ENCODE data around the gene AGAP2. TPM values are rescaled to one million over a fixed set of nuclear protein-coding genes. Genes with fewer than 3 reads are reported as not detected.
"Not testable (repeated sequence)": the region's sequence is repeated elsewhere in the genome, so short reads cannot be mapped to it uniquely, and the experiment has no call there.

Gene AGAP2
- total RNA-seq, 1 experiment from 2014 or later, result 0.57 TPM

- Mint-ChIP-seq H3K4me3 (ENCODE audit: low read depth, unreplicated experiment) (no peak overlapping the region), H3K9me3 (ENCODE audit: low read depth, unreplicated experiment) (no peaks in the 10 kb centered on the region), H3K27ac (ENCODE audit: unreplicated experiment) (no peak overlapping the region), H3K27me3 (ENCODE audit: unreplicated experiment) (peaks cover 77% of the 10 kb centered on the region), H3K4me1 (ENCODE audit: low read depth, unreplicated experiment) (no peaks in the 10 kb centered on the region), H3K36me3 (ENCODE audit: insufficient read depth, unreplicated experiment) (no peaks in the 10 kb centered on the region)
- TF ChIP-seq CTCF (IDR thresholded peaks at IDR 0.05; ENCODE audit: unreplicated experiment), result no peak
- no TSS peak for BruUV-seq (replicated peaks)
- intact Hi-C loops (cut with micrococcal nuclease; ENCODE audit: unreplicated experiment), result loop anchor here (10.0 kb wide), 1 partner anchor 54 kb away; the partner anchor contains the start of gene B4GALNT1
- DNase-seq, result no peak
- CTCF ChIA-PET, result no interaction called here
Observed at GRCh38 chr12:57688931-57689330, 49.6 kb downstream of the AGAP2 start.

GRCh38 chr12:57687862-57688261, 50.7 kb downstream of the AGAP2 start:
- intact Hi-C loops (cut with micrococcal nuclease; ENCODE audit: unreplicated experiment), result loop anchor here (10.0 kb wide), 1 partner anchor 53 kb away; the partner anchor contains the start of gene B4GALNT1
- H3K27me3 Mint-ChIP-seq (ENCODE audit: unreplicated experiment), result peaks cover 82% of the 10 kb centered on the region

GRCh38 chr12:57679697-57680096, 58.8 kb downstream of the AGAP2 start:
- H3K4me3 Mint-ChIP-seq (ENCODE audit: low read depth, unreplicated experiment), result no peak overlapping the region
- H3K36me3 Mint-ChIP-seq (ENCODE audit: insufficient read depth, unreplicated experiment), result no peaks in the 10 kb centered on the region
- BruUV-seq (replicated peaks), result no TSS peak
- intact Hi-C loops (cut with micrococcal nuclease; ENCODE audit: unreplicated experiment), result loop anchor here (10.0 kb wide), 1 partner anchor 45 kb away; the partner anchor contains the start of gene B4GALNT1
- H3K9me3 Mint-ChIP-seq (ENCODE audit: low read depth, unreplicated experiment), result no peaks in the 10 kb centered on the region
- no peak for TF ChIP-seq CTCF (IDR thresholded peaks at IDR 0.05; ENCODE audit: unreplicated experiment)
- no peak overlapping the region for H3K27ac Mint-ChIP-seq (ENCODE audit: unreplicated experiment)
- no peaks in the 10 kb centered on the region for H3K4me1 Mint-ChIP-seq (ENCODE audit: low read depth, unreplicated experiment)
- CTCF ChIA-PET, result no interaction called here
- peaks cover 31% of the 10 kb centered on the region for H3K27me3 Mint-ChIP-seq (ENCODE audit: unreplicated experiment)
- DNase-seq, result no peak

More at GRCh38 chr12:57687862-57688261, 50.7 kb downstream of the AGAP2 start:
- no TSS peak for BruUV-seq (replicated peaks)
- Mint-ChIP-seq H3K4me3 (ENCODE audit: low read depth, unreplicated experiment) (no peak overlapping the region), H3K27ac (ENCODE audit: unreplicated experiment) (no peak overlapping the region), H3K36me3 (ENCODE audit: insufficient read depth, unreplicated experiment) (no peaks in the 10 kb centered on the region), H3K9me3 (ENCODE audit: low read depth, unreplicated experiment) (no peaks in the 10 kb centered on the region), H3K4me1 (ENCODE audit: low read depth, unreplicated experiment) (no peaks in the 10 kb centered on the region)
- DNase-seq, result no peak
- CTCF ChIA-PET, result no interaction called here
- TF ChIP-seq CTCF (IDR thresholded peaks at IDR 0.05; ENCODE audit: unreplicated experiment), result no peak

- H3K9me3 Mint-ChIP-seq (ENCODE audit: low read depth, unreplicated experiment); intact Hi-C loops (cut with micrococcal nuclease; ENCODE audit: unreplicated experiment); BruUV-seq (replicated peaks); H3K4me1 Mint-ChIP-seq (ENCODE audit: low read depth, unreplicated experiment); H3K36me3 Mint-ChIP-seq (ENCODE audit: insufficient read depth, unreplicated experiment); CTCF ChIA-PET; H3K4me3 Mint-ChIP-seq (ENCODE audit: low read depth, unreplicated experiment); H3K27ac Mint-ChIP-seq (ENCODE audit: unreplicated experiment); DNase-seq: not testable (repeated sequence)
- peaks cover 35% of the 10 kb centered on the region for H3K27me3 Mint-ChIP-seq (ENCODE audit: unreplicated experiment)
Observed at GRCh38 chr12:57677947-57678346, 60.6 kb downstream of the AGAP2 start.

GRCh38 chr12:57674691-57675090, 63.9 kb downstream of the AGAP2 start:
- DNase-seq, result no peak
- no peak overlapping the region for H3K4me3 Mint-ChIP-seq (ENCODE audit: low read depth, unreplicated experiment)
- BruUV-seq (replicated peaks), result no TSS peak
- no peak overlapping the region for H3K27ac Mint-ChIP-seq (ENCODE audit: unreplicated experiment)
- CTCF ChIA-PET, result no interaction called here
- H3K9me3 Mint-ChIP-seq (ENCODE audit: low read depth, unreplicated experiment), result no peaks in the 10 kb centered on the region
- peaks cover 40% of the 10 kb centered on the region for H3K27me3 Mint-ChIP-seq (ENCODE audit: unreplicated experiment)
- intact Hi-C loops (cut with micrococcal nuclease; ENCODE audit: unreplicated experiment), result no loop called here
- no peaks in the 10 kb centered on the region for H3K4me1 Mint-ChIP-seq (ENCODE audit: low read depth, unreplicated experiment)
- H3K36me3 Mint-ChIP-seq (ENCODE audit: insufficient read depth, unreplicated experiment), result no peaks in the 10 kb centered on the region
- TF ChIP-seq CTCF (IDR thresholded peaks at IDR 0.05; ENCODE audit: unreplicated experiment), result no peak

Small RNAs within 50 kb of the gene (microRNA-seq; reads per million reads assigned to microRNA genes)
- gene MIR6759, result 1.1 reads per million

Other genes with a start within 250 kb of the AGAP2 start
- 70.2 and 80.5 TPM in 2 replicates for gene DDIT3, start 218.2 kb downstream of the AGAP2 start, total RNA-seq (2022)
- 119 and 127 TPM in 2 replicates for gene MBD6, start 215.9 kb downstream of the AGAP2 start, total RNA-seq (2022)
- 121 and 131 TPM in 2 replicates for gene DCTN2, start 191.6 kb downstream of the AGAP2 start, total RNA-seq (2022)
- 0.10 TPM in 1 of 2 replicates, not detected in the other for gene KIF5A, start 188.7 kb downstream of the AGAP2 start, total RNA-seq (2022)
- 66.3 and 80.3 TPM in 2 replicates for gene PIP4K2C, start 147.6 kb downstream of the AGAP2 start, total RNA-seq (2022)
- 23.1 and 25.9 TPM in 2 replicates for gene DTX3, start 133.9 kb downstream of the AGAP2 start, total RNA-seq (2022)
- gene ARHGEF25, start 127.3 kb downstream of the AGAP2 start, total RNA-seq (2022), result 2.2 and 4.7 TPM in 2 replicates
- 8.1 and 11.1 TPM in 2 replicates for gene B4GALNT1, start 105.5 kb downstream of the AGAP2 start, total RNA-seq (2022)
- gene OS9, start 44.6 kb downstream of the AGAP2 start, total RNA-seq (2022), result 221 and 258 TPM in 2 replicates
- gene TSPAN31, start 6.3 kb upstream of the AGAP2 start, total RNA-seq (2022), result 40.2 and 46.7 TPM in 2 replicates
- 188 and 199 TPM in 2 replicates for gene CDK4, start 13.6 kb upstream of the AGAP2 start, total RNA-seq (2022)
- gene MARCHF9, start 16.4 kb upstream of the AGAP2 start, total RNA-seq (2022), result 39.0 and 42.4 TPM in 2 replicates
- gene CYP27B1, start 28.3 kb upstream of the AGAP2 start, total RNA-seq (2022), result 1.8 TPM in 2 replicates
- 50.5 and 51.8 TPM in 2 replicates for gene METTL1, start 33.4 kb upstream of the AGAP2 start, total RNA-seq (2022)
- 8.4 TPM in 2 replicates for gene EEF1AKMT3, start 33.9 kb upstream of the AGAP2 start, total RNA-seq (2022)
- 47.1 and 49.0 TPM in 2 replicates for gene TSFM, start 44.0 kb upstream of the AGAP2 start, total RNA-seq (2022)
- 6.4 and 7.9 TPM in 2 replicates for gene AVIL, start 80.0 kb upstream of the AGAP2 start, total RNA-seq (2022)
- gene CTDSP2, start 108.0 kb upstream of the AGAP2 start, total RNA-seq (2022), result 117 and 119 TPM in 2 replicates
- gene ATP23, start 202.8 kb upstream of the AGAP2 start, total RNA-seq (2022), result 10.7 and 12.8 TPM in 2 replicates